ENCODE measurements around the gene NR4A2. TPM values are rescaled to one million over a fixed set of nuclear protein-coding genes. Genes with fewer than 3 reads are reported as not detected.
A peak's percentile ranks its signal among the peaks of the same experiment; 100 is the strongest.

The NR4A2 gene
- total and polyA plus RNA-seq, 12 donors = 1.1 to 76.6 (median 9.5) TPM

GRCh38 chr2:156331572-156332283 is 793 bp downstream of the NR4A2 start:
- H3K9me3 ChIP-seq (replicated peaks in 1 of 3) = no peaks in the 10 kb centered on the region
- DNase-seq = peak; percentile 66 to 89 (median 80)
- H3K4me3 ChIP-seq = peak overlapping the region; percentile 31 to 76 (median 56)
- H3K27me3 ChIP-seq = no peaks in the 10 kb centered on the region
- peak overlapping the region; percentile 86 to 100 (median 99) for H3K27ac ChIP-seq
- intact Hi-C loops (cut with DNase I) = no loop called here
- WGBS, 4 donors = 1 to 2% (median 2%) methylated on average over 14 to 18 of the region's 18 CpGs
- H3K4me1 ChIP-seq (replicated peaks in 1 of 2) = peaks cover 0 to 16% of the 10 kb centered on the region in 2 donors
- peaks cover 0 to 17% of the 10 kb centered on the region in 2 donors for H3K36me3 ChIP-seq (replicated peaks in 1 of 2)
- TF ChIP-seq CTCF (IDR thresholded peaks at IDR 0.05) = no peak
- no peak for TF ChIP-seq POLR2A (IDR thresholded peaks at IDR 0.05)

GRCh38 chr2:156329927-156330726 is 2.4 kb downstream of the NR4A2 start:
- no peak for DNase-seq
- Histone ChIP-seq H3K36me3 (replicated peaks in 1 of 2) (peaks cover 0 to 26% of the 10 kb centered on the region in 2 donors), H3K4me1 (replicated peaks in 1 of 2) (peaks cover 0 to 16% of the 10 kb centered on the region in 2 donors), H3K4me3 (no peak overlapping the region), H3K27me3 (no peaks in the 10 kb centered on the region), H3K27ac (no peak overlapping the region), H3K9me3 (replicated peaks in 1 of 3) (no peaks in the 10 kb centered on the region)
- intact Hi-C loops (cut with DNase I) = no loop called here
- no peak for TF ChIP-seq POLR2A (IDR thresholded peaks at IDR 0.05)
- no peak for TF ChIP-seq CTCF (IDR thresholded peaks at IDR 0.05)
- 60 to 75% (median 71%) methylated on average over 23 of the region's 23 CpGs for WGBS, 4 donors

GRCh38 chr2:156329031-156329926 is 3.2 kb downstream of the NR4A2 start:
- no peak overlapping the region for H3K27ac ChIP-seq
- WGBS, 4 donors = 44 to 69% (median 59%) methylated on average over 30 to 64 of the region's 64 CpGs
- no peak for TF ChIP-seq CTCF (IDR thresholded peaks at IDR 0.05)
- TF ChIP-seq POLR2A (IDR thresholded peaks at IDR 0.05) = no peak
- no peaks in the 10 kb centered on the region for H3K27me3 ChIP-seq
- H3K36me3 ChIP-seq (replicated peaks in 1 of 2) = peaks cover 0 to 29% of the 10 kb centered on the region in 2 donors
- peaks cover 0 to 16% of the 10 kb centered on the region in 2 donors for H3K4me1 ChIP-seq (replicated peaks in 1 of 2)
- no peaks in the 10 kb centered on the region for H3K9me3 ChIP-seq (replicated peaks in 1 of 3)
- H3K4me3 ChIP-seq = no peak overlapping the region
- peak in 1 of 7 donors; percentile 42 for DNase-seq
- intact Hi-C loops (cut with DNase I) = no loop called here
